ENCODE results near the gene ADAP1. TPM values are rescaled to one million over a fixed set of nuclear protein-coding genes. Genes with fewer than 3 reads are reported as not detected.

Gene ADAP1
- total RNA-seq, 1 experiment from 2014 or later = 77.6 TPM

DNA sequence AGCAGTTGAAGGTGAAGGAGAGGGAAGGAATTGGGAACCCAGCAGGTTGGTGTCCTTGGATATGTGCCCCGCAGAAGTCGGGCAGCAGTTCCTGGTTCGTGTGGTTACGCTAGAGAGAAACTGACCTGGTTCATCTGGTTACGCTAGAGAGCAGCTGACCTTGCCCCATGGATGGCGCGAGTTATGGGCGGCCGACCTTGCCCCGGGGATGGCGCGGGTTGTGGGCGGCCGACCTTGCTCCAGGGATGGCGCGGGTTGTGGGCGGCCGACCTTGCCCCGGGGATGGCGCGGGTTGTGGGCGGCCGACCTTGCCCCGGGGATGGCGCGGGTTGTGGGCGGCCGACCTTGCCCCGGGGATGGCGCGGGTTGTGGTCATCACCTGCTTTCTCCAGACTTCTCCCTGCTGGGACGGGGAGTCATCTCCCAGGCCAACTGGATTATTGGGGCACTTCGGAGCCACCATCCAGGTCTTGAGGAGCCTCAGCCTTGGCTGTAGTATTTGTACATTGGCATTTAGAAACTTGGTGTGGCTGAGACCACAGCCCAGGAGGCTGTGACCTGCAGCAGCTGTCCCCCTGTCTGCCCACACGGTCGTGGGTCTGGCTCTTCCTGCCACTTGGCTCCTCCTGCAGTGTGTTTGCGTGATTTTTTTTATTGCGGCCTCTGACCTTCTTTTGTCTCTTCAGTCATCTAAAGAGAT is 72.0 kb downstream of the ADAP1 start:
- H3K4me3 ChIP-seq (ENCODE audit: low read depth, low read length) = no peak overlapping the region

DNA sequence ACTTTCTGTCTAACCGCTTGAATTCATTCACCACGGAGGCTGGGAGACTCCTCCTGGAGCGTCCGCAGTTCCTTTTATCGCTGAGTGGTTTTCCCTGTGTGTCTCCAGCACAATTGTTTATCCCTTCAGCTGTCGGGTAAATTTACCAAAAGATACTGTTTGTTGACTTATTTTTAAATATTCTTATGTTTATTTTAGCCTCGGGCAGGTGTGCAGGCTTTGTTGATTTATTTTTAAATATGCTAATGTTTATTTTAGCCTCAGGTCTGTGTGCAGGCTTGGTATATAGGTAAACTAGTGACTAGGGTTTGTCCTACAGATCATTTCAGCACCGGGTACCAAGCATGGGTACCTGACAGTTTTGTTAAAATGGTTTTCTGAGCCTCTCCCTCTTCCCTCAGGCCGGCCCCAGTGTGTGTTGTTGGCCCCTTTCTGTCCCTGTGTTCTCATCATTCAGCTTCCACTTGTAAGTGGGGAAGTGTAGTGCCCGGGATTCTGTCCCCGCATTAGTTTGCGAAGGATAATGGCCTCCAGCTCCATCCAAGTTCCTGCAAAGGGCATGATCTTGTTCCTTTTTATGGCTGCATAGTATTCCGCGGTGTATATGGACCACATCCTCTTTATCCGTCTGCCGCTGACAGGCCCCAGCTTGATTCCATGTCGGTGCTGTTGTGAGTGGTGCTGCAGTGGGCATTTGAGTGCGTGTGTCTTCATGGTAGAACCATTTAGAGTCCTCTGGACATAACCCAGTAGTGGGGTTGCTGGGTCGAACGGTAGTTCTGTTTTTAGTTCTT is 72.8 kb downstream of the ADAP1 start:
- Mint-ChIP-seq H3K4me3 (ENCODE audit: unreplicated experiment) (no peak overlapping the region), H3K4me1 (ENCODE audit: low read depth, unreplicated experiment) (no peaks in the 10 kb centered on the region), H3K27ac (ENCODE audit: unreplicated experiment) (no peak overlapping the region), H3K9me3 (ENCODE audit: unreplicated experiment) (no peaks in the 10 kb centered on the region), H3K36me3 (ENCODE audit: insufficient read depth, unreplicated experiment) (peaks cover 36% of the 10 kb centered on the region), H3K27me3 (ENCODE audit: insufficient read depth, unreplicated experiment) (no peaks in the 10 kb centered on the region)
- Histone ChIP-seq H3K36me3 (ENCODE audit: control insufficient read depth, insufficient read depth, low read length) (peaks cover 2% of the 10 kb centered on the region), H3K27me3 (replicated peaks; ENCODE audit: control insufficient read depth, insufficient read depth, low read length) (no peaks in the 10 kb centered on the region), H3K9me3 (no peaks in the 10 kb centered on the region), H3K4me3 (ENCODE audit: low read depth, low read length) (no peak overlapping the region), H3K4me1 (peaks cover 19% of the 10 kb centered on the region)
- no peak for DNase-seq
- TF ChIP-seq, protein P1, sequence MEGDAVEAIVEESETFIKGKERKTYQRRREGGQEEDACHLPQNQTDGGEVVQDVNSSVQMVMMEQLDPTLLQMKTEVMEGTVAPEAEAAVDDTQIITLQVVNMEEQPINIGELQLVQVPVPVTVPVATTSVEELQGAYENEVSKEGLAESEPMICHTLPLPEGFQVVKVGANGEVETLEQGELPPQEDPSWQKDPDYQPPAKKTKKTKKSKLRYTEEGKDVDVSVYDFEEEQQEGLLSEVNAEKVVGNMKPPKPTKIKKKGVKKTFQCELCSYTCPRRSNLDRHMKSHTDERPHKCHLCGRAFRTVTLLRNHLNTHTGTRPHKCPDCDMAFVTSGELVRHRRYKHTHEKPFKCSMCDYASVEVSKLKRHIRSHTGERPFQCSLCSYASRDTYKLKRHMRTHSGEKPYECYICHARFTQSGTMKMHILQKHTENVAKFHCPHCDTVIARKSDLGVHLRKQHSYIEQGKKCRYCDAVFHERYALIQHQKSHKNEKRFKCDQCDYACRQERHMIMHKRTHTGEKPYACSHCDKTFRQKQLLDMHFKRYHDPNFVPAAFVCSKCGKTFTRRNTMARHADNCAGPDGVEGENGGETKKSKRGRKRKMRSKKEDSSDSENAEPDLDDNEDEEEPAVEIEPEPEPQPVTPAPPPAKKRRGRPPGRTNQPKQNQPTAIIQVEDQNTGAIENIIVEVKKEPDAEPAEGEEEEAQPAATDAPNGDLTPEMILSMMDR (IDR thresholded peaks at IDR 0.05; ENCODE audit: insufficient read depth in 1 of 2, low read depth in 1 of 2, low read length in 1 of 2, severe bottlenecking in 1 of 2, unreplicated experiment in 1 of 2) = no peak
- ChIA-PET POLR2A (no interaction called here), CTCF (no interaction called here)
- BruUV-seq (replicated peaks) = no TSS peak
- intact Hi-C loops (cut with micrococcal nuclease; ENCODE audit: unreplicated experiment) = no loop called here

More for the DNA sequence above, 72.0 kb downstream of the ADAP1 start:
- BruUV-seq (replicated peaks) = no TSS peak
- H3K27ac Mint-ChIP-seq (ENCODE audit: unreplicated experiment) = no peak overlapping the region
- Histone ChIP-seq H3K36me3 (ENCODE audit: control insufficient read depth, insufficient read depth, low read length) (peaks cover 2% of the 10 kb centered on the region), H3K9me3 (no peaks in the 10 kb centered on the region), H3K4me1 (peaks cover 19% of the 10 kb centered on the region), H3K27me3 (replicated peaks; ENCODE audit: control insufficient read depth, insufficient read depth, low read length) (no peaks in the 10 kb centered on the region)
- DNase-seq = no peak
- intact Hi-C loops (cut with micrococcal nuclease; ENCODE audit: unreplicated experiment) = no loop called here
- TF ChIP-seq, protein P1 (IDR thresholded peaks at IDR 0.05; ENCODE audit: insufficient read depth in 1 of 2, low read depth in 1 of 2, low read length in 1 of 2, severe bottlenecking in 1 of 2, unreplicated experiment in 1 of 2) = no peak
- ChIA-PET POLR2A (no interaction called here), CTCF (no interaction called here)
- H3K9me3 Mint-ChIP-seq (ENCODE audit: unreplicated experiment) = no peaks in the 10 kb centered on the region
- H3K4me3 Mint-ChIP-seq (ENCODE audit: unreplicated experiment) = no peak overlapping the region
- peaks cover 37% of the 10 kb centered on the region for H3K36me3 Mint-ChIP-seq (ENCODE audit: insufficient read depth, unreplicated experiment)
- no peaks in the 10 kb centered on the region for H3K27me3 Mint-ChIP-seq (ENCODE audit: insufficient read depth, unreplicated experiment)
- H3K4me1 Mint-ChIP-seq (ENCODE audit: low read depth, unreplicated experiment) = no peaks in the 10 kb centered on the region

DNA sequence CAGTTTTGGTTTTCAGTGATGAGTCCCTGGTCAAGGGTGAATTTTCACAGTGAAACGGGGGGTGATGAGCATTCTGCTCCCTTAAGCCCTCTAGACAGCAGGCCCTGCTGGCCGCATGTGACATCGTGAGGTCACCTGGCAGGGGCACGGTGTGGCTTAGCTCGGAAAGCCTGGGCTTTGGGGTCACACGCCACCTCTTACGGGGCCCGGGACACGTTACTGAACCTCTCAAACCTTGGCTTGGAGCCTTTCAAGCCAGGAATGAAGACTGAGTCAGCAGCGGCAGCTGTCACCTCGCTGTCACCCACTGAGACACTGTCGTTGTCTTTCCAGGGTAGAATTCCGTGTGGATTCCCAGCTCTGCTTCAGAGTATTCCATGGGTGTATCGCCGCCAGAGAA is 74.0 kb downstream of the ADAP1 start:
- Mint-ChIP-seq H3K9me3 (ENCODE audit: unreplicated experiment) (no peaks in the 10 kb centered on the region), H3K4me3 (ENCODE audit: unreplicated experiment) (no peak overlapping the region), H3K36me3 (ENCODE audit: insufficient read depth, unreplicated experiment) (peaks cover 34% of the 10 kb centered on the region), H3K27ac (ENCODE audit: unreplicated experiment) (no peak overlapping the region), H3K27me3 (ENCODE audit: insufficient read depth, unreplicated experiment) (no peaks in the 10 kb centered on the region), H3K4me1 (ENCODE audit: low read depth, unreplicated experiment) (no peaks in the 10 kb centered on the region)
- no peaks in the 10 kb centered on the region for H3K9me3 ChIP-seq
- intact Hi-C loops (cut with micrococcal nuclease; ENCODE audit: unreplicated experiment) = no loop called here
- H3K4me3 ChIP-seq (ENCODE audit: low read depth, low read length) = no peak overlapping the region
- TF ChIP-seq, protein P1 (IDR thresholded peaks at IDR 0.05; ENCODE audit: insufficient read depth in 1 of 2, low read depth in 1 of 2, low read length in 1 of 2, severe bottlenecking in 1 of 2, unreplicated experiment in 1 of 2) = no peak
- H3K36me3 ChIP-seq (ENCODE audit: control insufficient read depth, insufficient read depth, low read length) = peaks cover 2% of the 10 kb centered on the region
- H3K4me1 ChIP-seq = peaks cover 24% of the 10 kb centered on the region
- no TSS peak for BruUV-seq (replicated peaks)
- ChIA-PET POLR2A (no interaction called here), CTCF (interaction anchor here (0.6 kb wide), 1 partner anchor 616 kb away, joined by 4 read pairs; no protein-coding TSS in a partner anchor)
- H3K27me3 ChIP-seq (replicated peaks; ENCODE audit: control insufficient read depth, insufficient read depth, low read length) = no peaks in the 10 kb centered on the region
- no peak for DNase-seq

Measured in Caco-2 (cell line).